Measurements from ENCODE around the gene MITF.

The MITF gene

DNA sequence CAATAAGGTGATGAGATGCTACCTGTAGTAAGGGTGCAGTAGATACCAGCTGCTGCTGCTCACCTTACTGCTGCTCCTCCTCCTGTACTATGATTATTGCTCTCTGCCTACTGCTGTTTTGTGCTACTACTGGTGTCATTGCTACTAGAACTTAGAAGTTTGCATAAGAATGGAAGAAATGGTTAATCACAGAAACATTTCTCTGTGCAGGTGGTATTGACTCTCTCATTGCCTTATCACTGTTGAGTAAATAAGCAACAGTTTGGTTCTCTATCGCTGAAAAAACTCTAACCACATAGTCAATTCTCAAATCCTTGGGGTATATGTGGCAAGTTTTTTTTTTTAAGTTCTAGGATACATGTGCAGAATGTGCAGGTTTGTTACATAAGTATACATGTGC lies 16.5 kb downstream of the MITF start:
- Histone ChIP-seq H3K36me3 (replicated peaks; ENCODE audit: low read depth, low read length) (no peaks in the 10 kb centered on the region), H3K9me3 (ENCODE audit: insufficient read depth, low read length) (no peaks in the 10 kb centered on the region), H3K27me3 (ENCODE audit: low read depth, low read length) (no peaks in the 10 kb centered on the region), H2AFZ (ENCODE audit: low read depth, low read length) (no peak overlapping the region), H3K4me1 (ENCODE audit: low read length) (no peaks in the 10 kb centered on the region), H3K4me2 (ENCODE audit: low read length) (no peak overlapping the region), H4K20me1 (ENCODE audit: insufficient read depth, low read length) (no peaks in the 10 kb centered on the region), H3K27ac (ENCODE audit: low read length) (no peak overlapping the region), H3K9ac (ENCODE audit: low read length) (no peak overlapping the region), H3K79me2 (ENCODE audit: low read length) (no peaks in the 10 kb centered on the region), H3K4me3 (ENCODE audit: low read length) (no peak overlapping the region)
- TF ChIP-seq, protein P1, sequence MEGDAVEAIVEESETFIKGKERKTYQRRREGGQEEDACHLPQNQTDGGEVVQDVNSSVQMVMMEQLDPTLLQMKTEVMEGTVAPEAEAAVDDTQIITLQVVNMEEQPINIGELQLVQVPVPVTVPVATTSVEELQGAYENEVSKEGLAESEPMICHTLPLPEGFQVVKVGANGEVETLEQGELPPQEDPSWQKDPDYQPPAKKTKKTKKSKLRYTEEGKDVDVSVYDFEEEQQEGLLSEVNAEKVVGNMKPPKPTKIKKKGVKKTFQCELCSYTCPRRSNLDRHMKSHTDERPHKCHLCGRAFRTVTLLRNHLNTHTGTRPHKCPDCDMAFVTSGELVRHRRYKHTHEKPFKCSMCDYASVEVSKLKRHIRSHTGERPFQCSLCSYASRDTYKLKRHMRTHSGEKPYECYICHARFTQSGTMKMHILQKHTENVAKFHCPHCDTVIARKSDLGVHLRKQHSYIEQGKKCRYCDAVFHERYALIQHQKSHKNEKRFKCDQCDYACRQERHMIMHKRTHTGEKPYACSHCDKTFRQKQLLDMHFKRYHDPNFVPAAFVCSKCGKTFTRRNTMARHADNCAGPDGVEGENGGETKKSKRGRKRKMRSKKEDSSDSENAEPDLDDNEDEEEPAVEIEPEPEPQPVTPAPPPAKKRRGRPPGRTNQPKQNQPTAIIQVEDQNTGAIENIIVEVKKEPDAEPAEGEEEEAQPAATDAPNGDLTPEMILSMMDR (IDR thresholded peaks at IDR 0.05; ENCODE audit: low read depth, low read length): no peak
- TF ChIP-seq EZH2phosphoT487 (IDR thresholded peaks at IDR 0.05; ENCODE audit: low read depth): no peak

DNA sequence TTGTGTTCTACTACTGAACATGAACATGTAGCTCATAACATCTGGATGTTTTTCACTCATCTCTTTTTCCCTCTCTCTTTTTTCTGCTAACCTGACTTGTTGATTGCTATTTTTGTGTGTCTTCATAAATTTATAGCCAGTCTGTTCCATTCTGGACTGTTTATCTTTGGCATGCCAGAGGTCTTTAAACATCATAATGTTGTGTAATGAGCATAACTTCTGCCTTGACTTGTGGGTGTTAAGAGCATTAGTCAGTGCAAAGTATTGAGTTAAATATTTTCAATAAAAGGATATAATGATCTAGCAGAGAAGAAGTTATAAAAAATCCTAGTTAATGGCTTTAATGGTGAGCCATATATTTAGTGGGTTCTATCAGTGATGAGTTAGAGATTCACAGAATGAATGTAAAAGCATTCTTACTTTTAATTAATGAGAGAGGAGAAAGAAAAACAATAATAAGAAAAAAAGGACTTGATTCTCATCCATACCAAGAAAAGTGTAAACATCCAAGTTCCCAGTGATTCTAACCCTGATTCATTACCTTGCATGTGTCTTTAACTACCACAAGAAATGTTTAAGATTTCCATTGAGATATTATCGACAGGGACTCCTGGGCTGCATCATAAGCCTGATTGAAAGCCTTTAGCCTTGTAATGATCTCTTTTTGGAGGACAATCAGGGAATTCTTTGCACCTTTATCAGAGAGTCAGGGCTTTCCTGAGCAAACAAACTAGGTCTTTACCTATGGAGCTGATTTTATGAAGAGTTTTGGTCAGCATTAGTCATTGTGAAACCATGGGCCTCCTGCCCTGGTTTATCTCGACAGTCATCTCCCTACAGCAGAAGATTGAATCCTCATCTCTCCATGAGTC lies 22.9 kb downstream of the MITF start:
- TF ChIP-seq, protein P1 (IDR thresholded peaks at IDR 0.05; ENCODE audit: low read depth, low read length): no peak
- no peak for TF ChIP-seq EZH2phosphoT487 (IDR thresholded peaks at IDR 0.05; ENCODE audit: low read depth)
- Histone ChIP-seq H4K20me1 (ENCODE audit: insufficient read depth, low read length) (no peaks in the 10 kb centered on the region), H3K79me2 (ENCODE audit: low read length) (no peaks in the 10 kb centered on the region), H3K4me1 (ENCODE audit: low read length) (peaks cover 12% of the 10 kb centered on the region), H3K4me3 (ENCODE audit: low read length) (no peak overlapping the region), H3K27me3 (ENCODE audit: low read depth, low read length) (peaks cover 7% of the 10 kb centered on the region; the same call in 1 of the 2 replicates), H3K27ac (ENCODE audit: low read length) (no peak overlapping the region), H2AFZ (ENCODE audit: low read depth, low read length) (no peak overlapping the region), H3K9me3 (ENCODE audit: insufficient read depth, low read length) (no peaks in the 10 kb centered on the region), H3K36me3 (replicated peaks; ENCODE audit: low read depth, low read length) (no peaks in the 10 kb centered on the region), H3K9ac (ENCODE audit: low read length) (no peak overlapping the region), H3K4me2 (ENCODE audit: low read length) (no peak overlapping the region)

DNA sequence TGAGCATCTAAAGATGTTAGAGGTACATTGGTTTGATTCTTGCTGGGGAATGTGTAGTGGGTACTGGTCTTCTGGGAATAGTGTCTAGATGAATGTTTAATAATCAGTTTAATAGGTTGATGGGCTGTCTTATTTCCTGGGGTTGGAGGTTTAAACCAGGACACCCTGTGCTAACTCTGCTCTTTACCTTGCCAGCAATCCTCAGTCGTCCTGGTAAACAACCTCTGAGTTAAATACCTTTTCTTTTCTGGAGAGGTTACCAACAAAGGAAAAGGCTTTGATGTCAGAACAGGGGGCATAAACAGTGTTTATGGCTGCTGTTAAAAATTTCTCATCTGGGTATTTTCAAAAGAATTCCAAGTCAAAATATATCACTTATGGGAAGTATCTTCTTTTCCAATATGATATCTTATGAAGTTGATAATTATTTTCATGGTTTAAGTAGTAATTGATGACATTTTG lies 23.5 kb downstream of the MITF start:
- H4K20me1 ChIP-seq (ENCODE audit: insufficient read depth, low read length): no peaks in the 10 kb centered on the region
- H3K9ac ChIP-seq (ENCODE audit: low read length): no peak overlapping the region
- H3K36me3 ChIP-seq (replicated peaks; ENCODE audit: low read depth, low read length): no peaks in the 10 kb centered on the region
- no peaks in the 10 kb centered on the region for H3K79me2 ChIP-seq (ENCODE audit: low read length)
- peaks cover 7% of the 10 kb centered on the region; the same call in 1 of the 2 replicates for H3K27me3 ChIP-seq (ENCODE audit: low read depth, low read length)
- H3K9me3 ChIP-seq (ENCODE audit: insufficient read depth, low read length): no peaks in the 10 kb centered on the region
- peaks cover 12% of the 10 kb centered on the region for H3K4me1 ChIP-seq (ENCODE audit: low read length)
- H2AFZ ChIP-seq (ENCODE audit: low read depth, low read length): no peak overlapping the region
- H3K27ac ChIP-seq (ENCODE audit: low read length): no peak overlapping the region
- no peak overlapping the region for H3K4me3 ChIP-seq (ENCODE audit: low read length)
- no peak overlapping the region for H3K4me2 ChIP-seq (ENCODE audit: low read length)
- no peak for TF ChIP-seq EZH2phosphoT487 (IDR thresholded peaks at IDR 0.05; ENCODE audit: low read depth)
- TF ChIP-seq, protein P1 (IDR thresholded peaks at IDR 0.05; ENCODE audit: low read depth, low read length): no peak

DNA sequence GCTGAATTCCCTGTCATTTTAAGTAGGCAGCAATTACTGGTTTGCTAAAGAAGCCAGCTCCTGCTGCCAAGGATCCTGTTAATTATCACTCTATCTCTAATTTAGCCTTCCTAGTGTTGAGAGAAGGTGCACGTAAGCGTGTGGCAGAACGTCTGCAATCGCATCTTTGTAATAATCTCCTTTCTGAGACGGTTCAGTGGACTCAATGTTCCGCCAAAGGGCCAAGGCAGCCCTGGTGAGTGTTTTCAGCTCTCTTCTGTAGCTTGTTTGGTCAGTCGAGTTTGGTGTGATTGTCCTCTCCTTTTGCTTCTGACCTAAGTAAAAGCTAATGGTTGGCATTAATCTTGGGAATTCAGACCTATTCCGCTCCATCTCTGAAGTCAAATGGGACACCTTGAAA lies 24.2 kb downstream of the MITF start:
- Histone ChIP-seq H3K4me3 (ENCODE audit: low read length) (no peak overlapping the region), H3K27me3 (ENCODE audit: low read depth, low read length) (peaks cover 7% of the 10 kb centered on the region; the same call in 1 of the 2 replicates), H3K36me3 (replicated peaks; ENCODE audit: low read depth, low read length) (no peaks in the 10 kb centered on the region), H4K20me1 (ENCODE audit: insufficient read depth, low read length) (no peaks in the 10 kb centered on the region), H3K79me2 (ENCODE audit: low read length) (no peaks in the 10 kb centered on the region), H3K27ac (ENCODE audit: low read length) (no peak overlapping the region), H3K4me1 (ENCODE audit: low read length) (peaks cover 12% of the 10 kb centered on the region), H3K4me2 (ENCODE audit: low read length) (no peak overlapping the region), H3K9me3 (ENCODE audit: insufficient read depth, low read length) (no peaks in the 10 kb centered on the region), H2AFZ (ENCODE audit: low read depth, low read length) (no peak overlapping the region), H3K9ac (ENCODE audit: low read length) (no peak overlapping the region)
- TF ChIP-seq EZH2phosphoT487 (IDR thresholded peaks at IDR 0.05; ENCODE audit: low read depth): no peak
- TF ChIP-seq, protein P1 (IDR thresholded peaks at IDR 0.05; ENCODE audit: low read depth, low read length): no peak
